ENCODE data around the gene WNT7B.

The WNT7B gene

DNA sequence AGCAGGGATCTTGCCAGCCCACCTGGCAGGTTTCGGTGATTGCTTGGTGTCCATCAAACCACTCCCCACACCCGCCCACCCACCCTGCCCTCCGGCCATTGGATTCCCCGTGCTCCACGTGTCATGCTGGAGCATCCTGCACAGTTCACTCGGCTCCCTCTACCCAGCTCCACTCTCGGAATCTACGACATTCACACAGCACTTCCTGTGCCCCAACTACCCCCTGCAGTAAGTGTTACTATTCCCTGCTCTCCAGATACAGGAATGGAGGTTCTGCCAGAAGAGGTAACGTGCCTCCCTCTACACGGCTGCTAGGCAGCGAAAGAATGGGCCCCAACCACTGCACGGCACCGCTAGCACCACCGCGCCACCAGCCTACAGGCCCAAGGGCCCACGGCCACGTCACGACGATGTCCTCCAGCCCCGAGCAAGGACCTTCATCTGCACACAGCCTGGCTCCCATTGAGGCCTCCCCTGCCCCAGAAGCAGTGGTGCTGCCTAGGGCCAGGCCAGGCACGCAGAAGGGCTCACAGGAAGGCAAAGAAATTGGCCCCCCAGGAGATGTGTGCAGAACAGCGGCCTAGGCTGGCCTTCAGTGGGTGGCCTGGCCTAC is 27.6 kb downstream of the WNT7B start:
- no peak for FAIRE-seq

DNA sequence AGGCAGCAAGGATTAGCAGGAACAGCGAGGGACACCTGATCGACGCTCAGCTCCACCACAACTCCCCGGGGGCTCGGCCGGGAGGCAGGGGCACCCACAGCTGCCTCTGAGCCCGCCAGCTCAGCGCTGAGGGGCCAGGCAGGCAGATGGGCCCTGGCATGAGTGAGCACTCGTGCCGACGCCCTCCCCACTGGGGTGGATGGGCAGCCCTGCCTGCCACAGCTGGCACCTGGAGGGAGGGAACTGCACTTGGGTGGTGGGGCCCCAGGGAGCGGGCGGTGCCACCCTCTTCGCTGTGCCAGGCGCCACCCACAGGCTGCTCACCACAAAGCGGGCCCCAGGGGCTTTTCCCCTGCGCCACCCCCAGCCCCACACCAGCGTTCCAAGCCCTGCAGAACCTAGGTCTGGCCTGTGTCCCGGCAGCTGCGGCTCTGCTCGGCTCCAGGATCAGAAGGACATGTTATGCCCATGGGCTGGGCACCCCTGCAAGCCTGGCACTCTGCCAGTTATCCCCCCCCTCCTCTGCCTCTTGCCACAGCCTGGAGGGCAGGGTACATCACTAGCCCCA is 28.8 kb downstream of the WNT7B start:
- no peak for FAIRE-seq

GRCh38 chr22:45946805-45947600 is 30.0 kb downstream of the WNT7B start:
- no peak for FAIRE-seq

- no peak for FAIRE-seq
These were observed 31.3 kb downstream of the WNT7B start for GRCh38 chr22:45945621-45946106.

GRCh38 chr22:45942787-45943493 is 34.0 kb downstream of the WNT7B start:
- no peak for FAIRE-seq

DNA sequence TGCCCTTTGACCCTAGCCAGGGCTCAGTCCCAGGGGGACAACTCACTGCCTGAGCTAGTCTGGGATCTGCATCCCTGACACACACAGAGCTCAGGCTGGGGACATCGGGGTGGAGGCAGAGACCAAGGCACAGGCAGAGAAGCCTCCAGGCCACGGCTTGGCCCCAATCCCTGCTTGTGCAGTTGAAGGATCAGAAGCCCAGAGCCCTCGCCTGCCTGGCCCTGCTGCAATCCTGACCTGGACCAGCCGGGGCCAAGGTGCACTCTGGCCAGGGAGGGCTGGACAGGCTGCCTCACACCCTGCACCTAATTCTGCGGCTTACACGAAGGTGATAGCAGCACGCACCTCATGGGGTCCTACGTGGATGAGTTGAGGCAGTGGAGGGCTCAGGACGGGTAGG is 34.6 kb downstream of the WNT7B start:
- no peak for FAIRE-seq

DNA sequence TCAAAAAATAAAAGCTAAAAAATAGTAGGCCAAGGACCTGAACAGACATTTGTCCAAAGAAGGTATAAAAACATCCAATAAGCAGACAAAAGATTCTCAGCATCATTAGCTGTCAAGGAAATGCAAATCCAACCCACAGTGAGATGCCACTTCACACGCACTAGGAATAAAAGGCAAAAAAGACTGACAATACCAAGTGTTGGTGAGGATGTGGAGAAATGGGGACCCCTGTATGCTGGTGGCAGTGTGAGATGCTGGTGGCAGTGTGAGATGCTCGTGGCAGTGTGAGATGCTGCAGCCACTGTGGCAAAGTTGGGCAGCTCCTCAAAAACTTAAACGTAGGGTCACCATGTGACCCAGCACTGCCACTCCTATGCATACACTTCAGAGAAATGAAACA is 38.0 kb downstream of the WNT7B start:
- FAIRE-seq = no peak

GRCh38 chr22:45937960-45938359 is 39.0 kb downstream of the WNT7B start:
- no peak for FAIRE-seq

DNA sequence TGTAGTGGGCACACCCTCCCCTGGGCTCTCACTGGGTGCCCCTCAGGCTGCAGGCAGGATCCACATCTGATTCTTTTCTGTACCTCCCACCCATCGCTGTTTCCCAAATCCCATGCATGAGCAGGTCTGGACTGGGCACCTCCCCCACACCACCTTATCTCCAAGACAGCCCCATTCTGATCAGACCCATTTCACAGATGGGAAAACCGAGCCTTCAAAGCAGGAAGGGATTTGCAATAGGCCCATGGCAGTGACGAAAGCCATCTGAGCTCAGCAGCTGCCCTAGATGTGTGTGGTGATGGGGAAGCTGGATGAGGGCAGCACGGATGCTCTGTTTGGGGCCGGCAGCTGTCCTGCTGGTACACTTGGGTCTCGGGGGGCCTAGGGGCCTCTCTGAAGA is 41.4 kb downstream of the WNT7B start:
- no peak for FAIRE-seq

- no peak for FAIRE-seq
These were observed 42.2 kb downstream of the WNT7B start for GRCh38 chr22:45934659-45935341.

DNA sequence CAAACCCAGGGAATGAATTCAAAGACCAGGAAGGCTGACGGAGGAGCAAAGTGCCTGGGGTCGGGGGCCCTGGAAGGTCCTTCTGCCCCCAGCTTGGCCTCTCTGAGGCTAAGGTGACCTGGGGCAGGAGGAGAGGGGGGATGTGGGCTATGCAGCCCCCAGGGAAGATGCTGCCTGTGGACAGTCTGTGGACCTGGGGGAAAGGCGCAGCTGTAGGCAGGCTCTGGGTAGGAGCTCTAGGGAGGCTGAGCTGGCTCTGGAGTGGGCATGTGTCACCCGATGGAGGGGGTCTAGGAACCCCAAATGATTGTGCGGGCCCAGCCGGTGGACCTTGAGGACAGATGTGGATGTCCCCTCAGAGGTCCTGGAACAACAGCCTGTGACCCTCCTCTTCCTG is 42.8 kb downstream of the WNT7B start:
- no peak for FAIRE-seq

GRCh38 chr22:45933506-45934167 is 43.3 kb downstream of the WNT7B start:
- FAIRE-seq = no peak

GRCh38 chr22:45932071-45932470 is 44.9 kb downstream of the WNT7B start:
- FAIRE-seq = no peak

DNA sequence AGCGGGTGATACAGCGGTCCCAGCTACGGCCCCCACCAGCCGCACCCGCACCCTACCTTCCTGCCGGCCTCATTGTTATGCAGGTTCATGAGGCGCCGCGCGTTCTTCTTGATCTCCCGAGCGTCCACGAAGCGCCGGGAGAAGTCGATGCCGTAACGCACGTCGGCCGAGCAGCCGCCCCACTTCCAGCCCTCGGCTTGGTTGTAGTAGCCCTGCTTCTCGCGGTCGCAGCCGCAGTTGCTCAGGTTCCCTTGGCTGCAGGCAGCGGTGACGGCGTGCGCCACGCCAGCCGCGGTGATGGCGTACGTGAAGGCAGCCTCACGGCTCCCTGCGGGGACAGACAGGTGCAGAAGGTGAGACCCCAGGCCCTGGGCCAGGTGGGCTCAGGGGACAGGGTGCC is 45.9 kb downstream of the WNT7B start:
- no peak for FAIRE-seq

DNA sequence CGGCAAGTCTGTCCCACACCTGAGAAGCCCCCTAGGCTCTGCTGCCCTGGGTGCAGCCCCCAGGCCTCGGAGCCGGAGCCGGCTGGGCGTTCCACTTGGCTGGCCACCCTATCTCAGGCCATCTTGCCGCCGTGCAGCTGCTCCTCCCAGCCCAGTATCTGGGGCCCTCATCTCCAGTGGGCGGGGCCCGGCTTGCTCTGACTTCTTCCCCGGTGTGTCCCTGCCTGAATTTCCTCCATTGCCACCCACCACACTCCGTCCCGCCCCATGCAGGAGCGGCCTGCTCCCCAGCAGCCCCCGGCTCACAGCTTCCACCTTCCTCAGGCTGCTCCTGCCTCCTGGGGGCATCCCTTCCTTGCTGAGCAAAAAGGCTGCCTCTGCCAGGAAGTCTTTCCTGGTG is 46.6 kb downstream of the WNT7B start:
- no peak for FAIRE-seq

- FAIRE-seq = no peak
These were observed 47.3 kb downstream of the WNT7B start for GRCh38 chr22:45929649-45930048.

GRCh38 chr22:45928726-45929368 is 48.1 kb downstream of the WNT7B start:
- no peak for FAIRE-seq

- no peak for FAIRE-seq
These were observed 49.9 kb downstream of the WNT7B start for GRCh38 chr22:45927059-45927458.

- FAIRE-seq = no peak
These were observed 50.5 kb downstream of the WNT7B start for GRCh38 chr22:45926433-45926832.

DNA sequence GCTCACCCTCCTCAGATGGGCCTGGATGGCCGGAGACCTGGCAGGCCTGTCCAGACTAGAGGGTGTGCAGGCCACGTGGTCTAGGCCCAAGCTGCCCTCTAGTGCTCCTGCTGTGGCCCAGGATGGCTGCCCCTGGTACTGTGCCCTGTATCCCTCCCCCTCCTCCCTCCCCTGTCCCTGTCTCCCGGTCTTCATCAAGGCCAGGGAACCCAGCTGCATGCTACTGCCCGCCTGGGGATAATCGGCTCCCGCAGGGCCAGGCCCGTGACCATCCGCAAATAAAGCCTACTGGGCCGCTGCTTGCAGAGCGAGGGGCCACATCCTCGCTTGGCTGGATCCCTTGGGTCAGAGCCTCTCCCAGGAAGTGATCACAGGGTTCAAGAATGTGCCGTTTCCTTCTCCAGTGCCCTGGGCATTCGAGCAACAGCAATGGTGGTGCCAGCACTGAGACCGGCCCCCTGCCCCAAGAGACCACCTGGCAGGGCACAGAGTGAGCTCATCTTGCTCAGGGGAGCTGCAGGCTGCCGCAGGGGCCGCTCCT is 51.1 kb downstream of the WNT7B start:
- FAIRE-seq = no peak

DNA sequence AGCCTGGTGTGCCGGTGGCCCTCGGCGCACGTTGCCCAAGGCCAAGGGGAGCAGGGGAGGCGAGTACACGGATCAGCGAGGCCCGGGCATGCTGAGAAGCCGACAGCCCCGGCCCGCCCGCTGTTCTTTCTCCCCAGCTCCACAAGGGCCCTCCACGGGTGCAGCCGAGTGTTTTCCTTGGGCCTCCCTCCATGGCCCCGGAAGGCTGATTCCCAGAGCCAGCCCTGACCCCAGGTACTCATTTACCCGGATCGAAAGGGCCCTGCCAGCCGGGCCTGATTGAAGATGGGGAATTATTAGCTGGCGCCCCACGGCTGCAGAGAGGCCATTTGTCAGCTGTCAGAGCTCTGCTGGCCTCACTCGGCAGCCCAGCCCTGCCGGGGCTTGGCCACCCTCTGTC is 53.1 kb downstream of the WNT7B start:
- no peak for FAIRE-seq

GRCh38 chr22:45923212-45923611 is 53.8 kb downstream of the WNT7B start:
- FAIRE-seq = no peak
